Subcutaneous adipose tissue (tissue), 4 donors: ENCODE results near the gene UPF1. TPM values are rescaled to one million over a fixed set of nuclear protein-coding genes. Genes with fewer than 3 reads are reported as not detected.

ENCODE experiments used
- CTCF ChIP-seq: fragments of 450-650 bp; IDR thresholded peaks from one replicate; pipeline ENCODE4 v1.5.1; 2016; ENCODE audit warnings: low read depth, mild to moderate bottlenecking, control low read depth, antibody characterized with exemption, moderate library complexity
- total RNA-seq, 4 donors: library from RNA; depleted of rRNA; stranded (reverse); fragments of >200 nt; gene quantifications; one replicate each; pipeline ENCODE4 v1.1.0, GENCODE V29; 2016

UPF1 gene
- total RNA-seq, result 100 to 1,000 TPM in 1 of 4 donors, 10 to 100 TPM in 3; 39.8 to 115 (median 68.3) TPM

- no peak for TF ChIP-seq CTCF
These were observed at the start of gene UPF1 for GRCh38 chr19:18831524-18832305. TSS of gene UPF1 (plus strand) at chr19:18831959. CDS start at chr19:18832210, 251 bp downstream.

- TF ChIP-seq CTCF, result no peak
These were observed 49.1 kb upstream of the UPF1 start for GRCh38 chr19:18782559-18783225.

DNA sequence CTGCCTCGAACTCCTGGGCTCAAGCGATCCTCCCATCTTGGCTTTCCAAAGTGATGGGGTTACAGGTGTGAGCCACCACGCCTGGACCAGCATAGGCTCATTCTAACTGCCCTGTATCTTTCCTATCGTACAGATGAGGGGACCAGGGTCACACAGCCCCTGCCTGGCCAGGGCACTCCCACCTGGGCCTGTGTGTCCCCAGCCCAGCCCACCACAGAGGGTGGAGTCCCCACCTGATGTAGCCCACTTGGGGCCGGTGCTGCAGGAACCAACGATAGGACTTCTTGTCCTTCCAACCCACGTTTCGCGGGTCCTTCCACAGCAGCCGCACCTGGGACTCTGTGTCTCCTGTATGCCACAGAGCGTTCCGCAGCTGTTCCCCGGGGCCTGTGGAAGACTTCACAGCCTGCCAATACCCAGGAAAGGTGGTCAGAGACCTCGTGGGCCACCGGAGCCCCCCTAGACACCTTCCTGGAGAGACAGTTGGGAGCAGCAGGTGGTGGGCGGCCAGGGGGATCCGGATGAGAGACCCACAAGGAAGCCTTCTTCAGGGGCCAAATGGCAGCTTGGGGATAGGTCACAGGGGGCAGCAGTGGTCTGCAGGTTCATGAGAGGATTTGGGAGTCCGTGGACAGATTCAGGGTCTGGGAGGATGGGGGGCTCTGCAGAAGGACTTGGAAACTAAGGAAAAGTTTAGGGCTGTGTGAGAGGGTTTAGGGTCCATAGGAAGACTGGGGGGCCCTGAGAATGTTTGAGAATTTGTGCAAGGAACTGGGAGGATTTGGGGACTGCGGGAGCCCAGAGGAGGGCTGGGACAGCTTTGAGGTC lies 47.6 kb upstream of the UPF1 start:
- TF ChIP-seq CTCF, result no peak

DNA sequence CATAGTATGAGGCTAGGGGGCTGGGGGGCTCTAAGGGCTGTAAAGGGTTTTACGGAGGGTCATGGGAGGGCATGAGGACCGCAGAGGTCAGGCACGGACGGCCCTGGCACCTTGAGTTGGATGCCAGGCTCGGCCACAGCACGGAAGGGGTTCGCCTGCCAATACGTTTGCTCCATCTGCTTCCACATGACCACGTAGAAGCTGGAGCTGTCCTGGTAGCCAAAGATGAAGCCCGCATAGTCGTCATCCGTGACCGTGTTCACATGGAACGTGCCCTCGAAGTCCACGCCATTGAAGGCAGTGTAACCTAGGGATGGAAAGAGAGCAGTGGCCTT lies 47.0 kb upstream of the UPF1 start:
- no peak for TF ChIP-seq CTCF

DNA sequence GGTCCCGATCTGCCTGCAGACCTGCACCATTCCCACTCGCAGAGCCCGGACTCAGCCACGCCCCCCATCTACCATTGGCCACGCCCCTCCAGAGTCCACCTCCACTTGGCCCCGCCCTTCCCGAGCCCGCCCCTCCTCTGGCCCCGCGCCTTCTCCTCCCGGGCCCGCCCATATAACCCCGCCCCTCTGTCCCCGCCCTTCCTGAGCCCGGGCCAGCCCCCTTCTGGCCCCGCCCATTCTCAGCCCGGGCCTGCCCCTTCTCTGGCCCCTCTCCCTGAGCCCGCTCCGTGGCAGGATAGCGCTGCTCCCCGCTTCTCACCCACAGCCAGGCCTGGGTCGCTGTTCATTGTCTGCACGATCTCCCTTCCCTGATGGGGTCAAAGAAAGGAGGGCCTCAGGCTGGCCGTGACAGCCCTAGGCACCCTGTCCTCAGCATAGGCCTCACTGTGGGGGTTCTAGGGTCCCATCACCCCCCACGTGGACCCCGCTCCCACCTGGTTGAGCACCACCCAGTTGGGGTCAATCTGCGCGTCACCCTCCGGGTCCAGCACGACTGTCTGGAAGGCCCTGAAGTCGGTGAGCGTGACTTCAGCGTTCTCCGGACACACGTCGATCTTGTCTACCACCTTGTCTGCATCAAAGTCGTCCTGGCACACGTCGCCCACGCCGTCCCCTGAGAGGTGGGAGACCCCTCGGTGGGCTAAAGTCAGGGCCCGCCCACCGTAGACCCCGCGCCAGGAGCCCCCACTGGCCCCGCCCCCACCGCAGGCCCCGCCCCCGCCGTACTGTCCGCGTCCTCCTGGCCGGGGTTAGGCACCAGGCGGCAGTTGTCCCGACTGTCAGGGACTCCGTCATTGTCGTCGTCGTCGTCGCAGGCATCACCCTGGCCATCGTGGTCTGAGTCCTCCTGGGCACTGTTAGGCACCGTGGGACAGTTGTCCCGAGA lies 46.3 kb upstream of the UPF1 start:
- no peak for TF ChIP-seq CTCF

- TF ChIP-seq CTCF, result no peak
These were observed 43.0 kb upstream of the UPF1 start for GRCh38 chr19:18788529-18789421.
